Measurements from ENCODE around the gene ZBP1.

The ZBP1 gene

GRCh38 chr20:57625978-57626377 lies 5.8 kb upstream of the ZBP1 start:
- Histone ChIP-seq H3K9ac (ENCODE audit: insufficient read length, low read depth) (no peak overlapping the region), H3K4me3 (ENCODE audit: insufficient read length, low read depth) (no peak overlapping the region), H3K36me3 (ENCODE audit: insufficient read depth, insufficient read length, low read length) (no peaks in the 10 kb centered on the region), H3K9me3 (ENCODE audit: insufficient read depth, low read length) (peaks cover 21% of the 10 kb centered on the region; the same call in 1 of the 2 replicates), H3K4me1 (ENCODE audit: insufficient read depth, insufficient read length) (peaks cover 2% of the 10 kb centered on the region), H3K27me3 (ENCODE audit: insufficient read depth, insufficient read length) (no peaks in the 10 kb centered on the region)
- DNase-seq (ENCODE audit: low read depth, low spot score), result no peak
- TF ChIP-seq YY1 (IDR thresholded peaks at IDR 0.05; ENCODE audit: insufficient read depth, insufficient read length), result no peak
- no peak for TF ChIP-seq SUZ12 (IDR thresholded peaks at IDR 0.05; ENCODE audit: extremely low read depth, insufficient read depth, insufficient read length)
- TF ChIP-seq ZNF274 (IDR thresholded peaks at IDR 0.05; ENCODE audit: low read depth, low read length), result no peak

- Histone ChIP-seq H3K4me1 (ENCODE audit: insufficient read depth, insufficient read length) (peaks cover 2% of the 10 kb centered on the region), H3K4me3 (ENCODE audit: insufficient read length, low read depth) (no peak overlapping the region), H3K36me3 (ENCODE audit: insufficient read depth, insufficient read length, low read length) (no peaks in the 10 kb centered on the region), H3K9me3 (ENCODE audit: insufficient read depth, low read length) (peaks cover 21% of the 10 kb centered on the region; the same call in 1 of the 2 replicates), H3K27me3 (ENCODE audit: insufficient read depth, insufficient read length) (no peaks in the 10 kb centered on the region), H3K9ac (ENCODE audit: insufficient read length, low read depth) (no peak overlapping the region)
- DNase-seq (ENCODE audit: low read depth, low spot score), result no peak
- TF ChIP-seq ZNF274 (IDR thresholded peaks at IDR 0.05; ENCODE audit: low read depth, low read length), result no peak
- TF ChIP-seq YY1 (IDR thresholded peaks at IDR 0.05; ENCODE audit: insufficient read depth, insufficient read length), result no peak
- TF ChIP-seq SUZ12 (IDR thresholded peaks at IDR 0.05; ENCODE audit: extremely low read depth, insufficient read depth, insufficient read length), result no peak
These were observed 5.1 kb upstream of the ZBP1 start for GRCh38 chr20:57625181-57625958.

- peaks cover 2% of the 10 kb centered on the region for H3K4me1 ChIP-seq (ENCODE audit: insufficient read depth, insufficient read length)
- no peak overlapping the region for H3K4me3 ChIP-seq (ENCODE audit: insufficient read length, low read depth)
- TF ChIP-seq YY1 (IDR thresholded peaks at IDR 0.05; ENCODE audit: insufficient read depth, insufficient read length), result no peak
- no peak for TF ChIP-seq ZNF274 (IDR thresholded peaks at IDR 0.05; ENCODE audit: low read depth, low read length)
- no peak for TF ChIP-seq SUZ12 (IDR thresholded peaks at IDR 0.05; ENCODE audit: extremely low read depth, insufficient read depth, insufficient read length)
- H3K27me3 ChIP-seq (ENCODE audit: insufficient read depth, insufficient read length), result no peaks in the 10 kb centered on the region
- H3K36me3 ChIP-seq (ENCODE audit: insufficient read depth, insufficient read length, low read length), result no peaks in the 10 kb centered on the region
- no peak overlapping the region for H3K9ac ChIP-seq (ENCODE audit: insufficient read length, low read depth)
- no peak for DNase-seq (ENCODE audit: low read depth, low spot score)
- H3K9me3 ChIP-seq (ENCODE audit: insufficient read depth, low read length), result peaks cover 21% of the 10 kb centered on the region; the same call in 1 of the 2 replicates
These were observed 3.9 kb upstream of the ZBP1 start for GRCh38 chr20:57624124-57624523.

- peak; percentile 57 for DNase-seq (ENCODE audit: low read depth, low spot score)
- H3K27me3 ChIP-seq (ENCODE audit: insufficient read depth, insufficient read length), result no peaks in the 10 kb centered on the region
- no peak overlapping the region for H3K9ac ChIP-seq (ENCODE audit: insufficient read length, low read depth)
- H3K4me1 ChIP-seq (ENCODE audit: insufficient read depth, insufficient read length), result peaks cover 2% of the 10 kb centered on the region
- TF ChIP-seq SUZ12 (IDR thresholded peaks at IDR 0.05; ENCODE audit: extremely low read depth, insufficient read depth, insufficient read length) (no peak), ZNF274 (IDR thresholded peaks at IDR 0.05; ENCODE audit: low read depth, low read length) (no peak), YY1 (IDR thresholded peaks at IDR 0.05; ENCODE audit: insufficient read depth, insufficient read length) (no peak)
- no peaks in the 10 kb centered on the region for H3K36me3 ChIP-seq (ENCODE audit: insufficient read depth, insufficient read length, low read length)
- peaks cover 12% of the 10 kb centered on the region; the same call in 1 of the 2 replicates for H3K9me3 ChIP-seq (ENCODE audit: insufficient read depth, low read length)
- H3K4me3 ChIP-seq (ENCODE audit: insufficient read length, low read depth), result no peak overlapping the region
These were observed 2.6 kb upstream of the ZBP1 start for GRCh38 chr20:57622579-57623381.

- peaks cover 2% of the 10 kb centered on the region for H3K4me1 ChIP-seq (ENCODE audit: insufficient read depth, insufficient read length)
- TF ChIP-seq ZNF274 (IDR thresholded peaks at IDR 0.05; ENCODE audit: low read depth, low read length) (no peak), YY1 (IDR thresholded peaks at IDR 0.05; ENCODE audit: insufficient read depth, insufficient read length) (no peak)
These were observed 2.0 kb upstream of the ZBP1 start for GRCh38 chr20:57622201-57622570.

GRCh38 chr20:57621421-57622200 lies 1.4 kb upstream of the ZBP1 start:
- Histone ChIP-seq H3K4me3 (ENCODE audit: insufficient read length, low read depth) (no peak overlapping the region), H3K9me3 (ENCODE audit: insufficient read depth, low read length) (peaks cover 12% of the 10 kb centered on the region; the same call in 1 of the 2 replicates), H3K9ac (ENCODE audit: insufficient read length, low read depth) (no peak overlapping the region), H3K4me1 (ENCODE audit: insufficient read depth, insufficient read length) (peaks cover 2% of the 10 kb centered on the region), H3K27me3 (ENCODE audit: insufficient read depth, insufficient read length) (no peaks in the 10 kb centered on the region), H3K36me3 (ENCODE audit: insufficient read depth, insufficient read length, low read length) (no peaks in the 10 kb centered on the region)
- TF ChIP-seq YY1 (IDR thresholded peaks at IDR 0.05; ENCODE audit: insufficient read depth, insufficient read length) (no peak), ZNF274 (IDR thresholded peaks at IDR 0.05; ENCODE audit: low read depth, low read length) (no peak), SUZ12 (IDR thresholded peaks at IDR 0.05; ENCODE audit: extremely low read depth, insufficient read depth, insufficient read length) (no peak)
- no peak for DNase-seq (ENCODE audit: low read depth, low spot score)

More at GRCh38 chr20:57622201-57622570, 2.0 kb upstream of the ZBP1 start:
- DNase-seq (ENCODE audit: low read depth, low spot score), result no peak
- H3K27me3 ChIP-seq (ENCODE audit: insufficient read depth, insufficient read length), result no peaks in the 10 kb centered on the region
- no peaks in the 10 kb centered on the region for H3K36me3 ChIP-seq (ENCODE audit: insufficient read depth, insufficient read length, low read length)
- H3K9me3 ChIP-seq (ENCODE audit: insufficient read depth, low read length), result peaks cover 12% of the 10 kb centered on the region; the same call in 1 of the 2 replicates
- no peak overlapping the region for H3K4me3 ChIP-seq (ENCODE audit: insufficient read length, low read depth)
- H3K9ac ChIP-seq (ENCODE audit: insufficient read length, low read depth), result no peak overlapping the region

All from NT2/D1 (cell line).